Breast epithelium (tissue), 4 donors: Measurements from ENCODE around the gene TMX3. TPM values are rescaled to one million over a fixed set of nuclear protein-coding genes. Genes with fewer than 3 reads are reported as not detected.

Experiments
- DNase-seq, 2 donors: peaks; one replicate each; pipeline ENCODE4 v3.0.0-alpha.2; 2019; ENCODE audit warnings: low spot score in 2 of 2
- H3K27ac ChIP-seq, 2 donors: fragments of 200-600 bp; sonication (generic) in 1 of 2; one replicate each; pipeline ENCODE4 v1.5.1; 2016 to 2019; ENCODE audit warnings: mild to moderate bottlenecking in 1 of 2
- H3K27me3 ChIP-seq, 2 donors: fragments of 200-600 bp; sonication (generic) in 1 of 2; one replicate each; pipeline versions ENCODE4 v1.5.1 to v1.6.0; 2017 to 2019; ENCODE audit warnings: control low read depth in 1 of 2, mild to moderate bottlenecking in 1 of 2
- H3K36me3 ChIP-seq: fragments of 200-600 bp; one replicate; pipeline ENCODE4 v1.5.1; 2019
- H3K4me1 ChIP-seq, 2 donors: fragments of 200-600 bp; sonication (generic); one replicate each; pipeline ENCODE4 v1.5.1; 2016 to 2019; ENCODE audit warnings: control low read depth in 1 of 2
- H3K4me3 ChIP-seq, 3 donors: fragments of 200-600 bp; sonication (generic); 1 replicate in 2 of 3; 2 replicates in 1 of 3; pipeline ENCODE4 v1.5.1; 2016 to 2019; ENCODE audit warnings: mild to moderate bottlenecking in 3 of 3, moderate library complexity in 2 of 3
- H3K9me3 ChIP-seq, 2 donors: fragments of 200-600 bp; sonication (generic) in 1 of 2; one replicate each; pipeline ENCODE4 v1.5.1; 2016 to 2019; ENCODE audit warnings: control low read depth in 1 of 2
- POLR2A ChIP-seq: fragments of 450-650 bp; IDR thresholded peaks from one replicate; pipeline ENCODE4 v1.6.1; 2016; ENCODE audit warnings: antibody characterized with exemption, mild to moderate bottlenecking, moderate library complexity
- POLR2AphosphoS5 ChIP-seq, 3 donors: sonication (generic); formaldehyde crosslinking; IDR thresholded peaks; one replicate each; pipeline ENCODE4 v1.6.1; 2017; ENCODE audit warnings: antibody characterized with exemption in 3 of 3
- intact Hi-C: fragments of 100-400 bp; cut with DNase I; formaldehyde crosslinking; loops from one replicate; pipeline ENCODE4 v1.15.1; 2023; ENCODE audit warnings: low total_unique reads
- total RNA-seq, 3 donors: library from RNA; depleted of rRNA; stranded (reverse); fragments of >200 nt; gene quantifications; one replicate each; pipeline ENCODE4 v1.1.0, GENCODE V29; 2016
- TF ChIP-seq, protein P1 (sequence below), 3 donors: fragments of 450-650 bp; IDR thresholded peaks; one replicate each; pipeline ENCODE4 v1.5.1; 2016 to 2017; ENCODE audit warnings: antibody characterized with exemption in 3 of 3, mild to moderate bottlenecking in 3 of 3, moderate library complexity in 3 of 3

TMX3 gene
- total RNA-seq, 3 donors from 2014 or later = 41.0 to 55.3 (median 41.3) TPM

DNA sequence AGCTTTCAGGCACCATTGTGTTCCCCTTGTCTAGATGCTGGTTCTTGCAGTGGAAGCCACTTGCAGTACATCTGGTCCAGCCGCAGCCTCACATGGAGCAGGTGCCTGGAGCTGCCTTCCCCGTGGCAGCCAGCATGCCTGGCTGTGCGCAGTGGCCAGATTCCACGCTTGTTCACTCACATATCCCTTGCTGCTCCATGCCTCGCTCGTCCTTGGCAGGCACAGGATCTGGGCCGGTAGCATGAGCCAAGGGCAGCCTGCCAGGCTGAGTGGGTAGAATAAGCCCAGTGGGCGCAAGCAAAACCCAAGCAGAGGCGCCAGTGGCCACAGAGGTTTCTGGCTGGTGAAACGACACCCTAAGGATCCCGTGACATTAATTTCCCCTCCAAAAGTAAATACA, 20.6 kb downstream of the TMX3 start:
- Histone ChIP-seq H3K9me3 (no peaks in the 10 kb centered on the region), H3K27ac (no peak overlapping the region), H3K4me3 (no peak overlapping the region), H3K27me3 (no peaks in the 10 kb centered on the region), H3K36me3 (peaks cover 7% of the 10 kb centered on the region), H3K4me1 (no peaks in the 10 kb centered on the region)
- intact Hi-C loops = no loop called here
- TF ChIP-seq POLR2AphosphoS5 (IDR thresholded peaks at IDR 0.05) (no peak), POLR2A (no peak)
- TF ChIP-seq, protein P1, sequence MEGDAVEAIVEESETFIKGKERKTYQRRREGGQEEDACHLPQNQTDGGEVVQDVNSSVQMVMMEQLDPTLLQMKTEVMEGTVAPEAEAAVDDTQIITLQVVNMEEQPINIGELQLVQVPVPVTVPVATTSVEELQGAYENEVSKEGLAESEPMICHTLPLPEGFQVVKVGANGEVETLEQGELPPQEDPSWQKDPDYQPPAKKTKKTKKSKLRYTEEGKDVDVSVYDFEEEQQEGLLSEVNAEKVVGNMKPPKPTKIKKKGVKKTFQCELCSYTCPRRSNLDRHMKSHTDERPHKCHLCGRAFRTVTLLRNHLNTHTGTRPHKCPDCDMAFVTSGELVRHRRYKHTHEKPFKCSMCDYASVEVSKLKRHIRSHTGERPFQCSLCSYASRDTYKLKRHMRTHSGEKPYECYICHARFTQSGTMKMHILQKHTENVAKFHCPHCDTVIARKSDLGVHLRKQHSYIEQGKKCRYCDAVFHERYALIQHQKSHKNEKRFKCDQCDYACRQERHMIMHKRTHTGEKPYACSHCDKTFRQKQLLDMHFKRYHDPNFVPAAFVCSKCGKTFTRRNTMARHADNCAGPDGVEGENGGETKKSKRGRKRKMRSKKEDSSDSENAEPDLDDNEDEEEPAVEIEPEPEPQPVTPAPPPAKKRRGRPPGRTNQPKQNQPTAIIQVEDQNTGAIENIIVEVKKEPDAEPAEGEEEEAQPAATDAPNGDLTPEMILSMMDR (IDR thresholded peaks at IDR 0.05) = no peak
- DNase-seq = no peak

DNA sequence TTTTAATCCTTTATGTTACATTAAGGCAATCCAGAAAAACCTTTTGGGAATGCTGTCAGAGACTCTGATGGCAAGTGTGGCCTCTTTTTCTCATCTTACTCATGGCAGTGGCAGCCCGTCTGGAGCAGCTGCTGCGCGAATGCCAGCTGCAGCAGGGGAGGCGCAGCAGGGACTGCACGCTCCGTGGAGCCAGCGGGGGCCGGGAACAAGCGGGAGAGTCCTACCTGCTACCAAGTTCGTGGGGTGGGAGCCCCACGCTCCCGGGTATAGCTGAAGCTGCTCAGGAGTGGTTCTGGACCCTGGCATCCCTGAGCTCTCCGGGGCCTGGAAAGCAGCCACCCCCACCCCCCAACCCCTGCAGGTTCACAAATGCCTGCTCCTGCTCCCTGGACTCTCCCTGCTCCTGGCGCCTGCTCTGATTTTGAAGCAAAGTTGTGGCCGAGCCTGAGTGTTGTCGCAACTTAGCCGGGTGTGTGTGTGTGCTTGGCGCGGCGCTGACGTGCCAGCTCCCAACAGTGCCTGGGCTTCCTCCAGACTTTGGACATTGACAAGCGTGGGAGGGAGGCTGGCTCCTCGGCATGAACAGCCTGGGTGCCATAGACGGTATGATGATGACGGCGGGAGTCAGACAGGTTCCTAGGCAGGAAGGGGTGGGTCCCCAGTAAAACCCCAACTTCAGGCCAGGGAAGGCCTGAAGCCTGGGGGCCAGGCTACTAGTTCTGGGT, 21.7 kb downstream of the TMX3 start:
- no peak overlapping the region for H3K4me3 ChIP-seq
- H3K36me3 ChIP-seq = peaks cover 8% of the 10 kb centered on the region
- intact Hi-C loops = no loop called here
- H3K27ac ChIP-seq = no peak overlapping the region
- H3K9me3 ChIP-seq = no peaks in the 10 kb centered on the region
- no peaks in the 10 kb centered on the region for H3K4me1 ChIP-seq
- no peak for DNase-seq
- no peak for TF ChIP-seq POLR2A
- TF ChIP-seq POLR2AphosphoS5 (IDR thresholded peaks at IDR 0.05) = no peak
- TF ChIP-seq, protein P1 (IDR thresholded peaks at IDR 0.05) = no peak
- H3K27me3 ChIP-seq = no peaks in the 10 kb centered on the region

DNA sequence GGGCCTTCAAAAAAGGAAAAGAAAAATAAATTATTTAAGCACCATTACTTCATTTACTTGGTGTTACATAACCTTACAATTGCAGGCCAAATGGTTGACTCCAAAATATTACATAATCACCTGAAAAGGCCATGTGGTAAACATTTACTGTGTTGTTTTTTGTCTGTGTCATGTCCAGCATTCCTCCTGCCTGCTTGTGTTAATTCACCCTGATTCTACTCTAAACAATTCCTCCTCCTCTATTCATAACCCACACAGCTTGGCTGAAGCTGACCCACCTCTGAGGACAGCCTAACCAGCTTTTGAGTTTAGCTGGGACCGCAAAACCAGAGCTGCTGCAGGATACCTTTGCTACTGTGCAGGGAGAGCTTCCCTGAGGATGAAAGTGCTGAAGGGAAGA, 35.4 kb downstream of the TMX3 start:
- Histone ChIP-seq H3K9me3 (no peaks in the 10 kb centered on the region), H3K4me3 (no peak overlapping the region), H3K27ac (no peak overlapping the region), H3K36me3 (peaks cover 5% of the 10 kb centered on the region), H3K4me1 (no peaks in the 10 kb centered on the region), H3K27me3 (no peaks in the 10 kb centered on the region)
- DNase-seq = no peak
- TF ChIP-seq, protein P1 (IDR thresholded peaks at IDR 0.05) = no peak
- TF ChIP-seq POLR2AphosphoS5 (IDR thresholded peaks at IDR 0.05) (no peak), POLR2A (no peak)
- intact Hi-C loops = no loop called here

DNA sequence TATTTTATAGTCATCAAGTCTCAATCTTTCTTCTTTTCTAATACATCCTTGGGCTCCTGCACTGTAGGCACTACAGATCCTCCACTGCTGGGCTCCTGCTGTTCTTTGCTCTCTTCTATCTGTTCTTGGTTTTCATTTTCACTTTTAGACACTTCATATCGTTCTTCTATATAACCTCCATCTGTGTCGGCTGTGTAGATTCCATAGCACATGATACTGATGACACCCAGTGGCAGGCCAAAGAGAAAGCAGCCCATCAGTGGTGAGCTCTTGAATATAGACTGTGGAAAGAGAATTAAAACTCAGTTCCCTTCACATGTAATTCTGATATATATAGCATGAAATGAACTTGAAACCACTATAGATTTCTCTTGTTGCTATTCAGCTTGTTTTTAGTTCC, 38.0 kb downstream of the TMX3 start:
- H3K4me1 ChIP-seq = no peaks in the 10 kb centered on the region
- TF ChIP-seq POLR2A (no peak), POLR2AphosphoS5 (IDR thresholded peaks at IDR 0.05) (no peak)
- TF ChIP-seq, protein P1 (IDR thresholded peaks at IDR 0.05) = no peak
- no peaks in the 10 kb centered on the region for H3K9me3 ChIP-seq
- H3K27ac ChIP-seq = no peak overlapping the region
- no peak for DNase-seq
- H3K4me3 ChIP-seq = no peak overlapping the region
- H3K36me3 ChIP-seq = peaks cover 5% of the 10 kb centered on the region
- intact Hi-C loops = no loop called here
- H3K27me3 ChIP-seq = no peaks in the 10 kb centered on the region

DNA sequence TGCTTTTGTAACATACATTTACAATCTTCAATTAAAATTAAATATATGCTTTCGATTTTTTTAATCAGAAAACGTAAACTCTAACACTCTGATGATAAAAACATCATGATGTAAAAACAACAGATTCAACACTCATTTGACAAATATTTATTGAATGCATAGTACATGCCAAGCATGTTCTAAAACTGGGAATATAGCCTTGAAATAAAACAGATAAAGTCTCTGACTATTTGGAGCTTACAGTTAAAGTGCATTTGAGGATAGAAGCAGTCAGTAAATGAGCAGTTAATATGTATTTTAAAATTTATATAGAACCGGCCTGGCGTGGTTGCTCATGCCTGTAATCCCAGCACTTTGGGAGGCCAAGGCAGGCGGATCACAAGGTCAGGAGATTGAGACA, 47.8 kb downstream of the TMX3 start:
- Histone ChIP-seq H3K4me3 (no peak overlapping the region), H3K27me3 (no peaks in the 10 kb centered on the region), H3K27ac (no peak overlapping the region), H3K9me3 (no peaks in the 10 kb centered on the region), H3K36me3 (no peaks in the 10 kb centered on the region), H3K4me1 (no peaks in the 10 kb centered on the region)
- intact Hi-C loops = no loop called here
- DNase-seq = no peak
- TF ChIP-seq POLR2A (no peak), POLR2AphosphoS5 (IDR thresholded peaks at IDR 0.05) (no peak)
- TF ChIP-seq, protein P1 (IDR thresholded peaks at IDR 0.05) = no peak
